Activated CD4-positive, alpha-beta T cell treated with anti-CD3 and anti-CD28 coated beads, Interleukin-2, amount 50 U/mL, for 16 hours (primary cell): Measurements from ENCODE around the gene TBXAS1.
"Not testable (repeated sequence)": the region's sequence is repeated elsewhere in the genome, so short reads cannot be mapped to it uniquely, and the experiment has no call there.

Experiments
- DNase-seq: peaks from one replicate; pipeline ENCODE4 v3.0.0-alpha.2; 2020

The TBXAS1 gene

GRCh38 chr7:139895141-139895829 lies 66.2 kb downstream of the TBXAS1 start:
- no peak for DNase-seq

GRCh38 chr7:139896288-139896687 lies 67.2 kb downstream of the TBXAS1 start:
- no peak for DNase-seq

GRCh38 chr7:139896831-139897230 lies 67.8 kb downstream of the TBXAS1 start:
- no peak for DNase-seq

- DNase-seq, result no peak
These were observed 68.5 kb downstream of the TBXAS1 start for GRCh38 chr7:139897422-139898090.

GRCh38 chr7:139898483-139898882 lies 69.4 kb downstream of the TBXAS1 start:
- no peak for DNase-seq

- no peak for DNase-seq
These were observed 70.4 kb downstream of the TBXAS1 start for GRCh38 chr7:139899328-139899955.

- no peak for DNase-seq
These were observed 71.3 kb downstream of the TBXAS1 start for GRCh38 chr7:139900326-139900725.

GRCh38 chr7:139901056-139901795 lies 72.2 kb downstream of the TBXAS1 start:
- no peak for DNase-seq

GRCh38 chr7:139901901-139902300 lies 72.8 kb downstream of the TBXAS1 start:
- no peak for DNase-seq

- DNase-seq, result no peak
These were observed 73.5 kb downstream of the TBXAS1 start for GRCh38 chr7:139902436-139903102.

- not testable (repeated sequence) for DNase-seq
These were observed 74.0 kb downstream of the TBXAS1 start for GRCh38 chr7:139903103-139903477.

GRCh38 chr7:139906879-139907278 lies 77.8 kb downstream of the TBXAS1 start:
- DNase-seq, result no peak

- no peak for DNase-seq
These were observed 79.7 kb downstream of the TBXAS1 start for GRCh38 chr7:139908792-139909191.

- no peak for DNase-seq
These were observed 80.5 kb downstream of the TBXAS1 start for GRCh38 chr7:139909379-139910050.

- peak; percentile 43 for DNase-seq
These were observed 84.2 kb downstream of the TBXAS1 start for GRCh38 chr7:139913021-139913844.

- DNase-seq, result no peak
These were observed 84.7 kb downstream of the TBXAS1 start for GRCh38 chr7:139913845-139914135.

- no peak for DNase-seq
These were observed 85.5 kb downstream of the TBXAS1 start for GRCh38 chr7:139914306-139915267.

- DNase-seq, result no peak
These were observed 86.3 kb downstream of the TBXAS1 start for GRCh38 chr7:139915268-139915863.

- DNase-seq, result peak; percentile 95
These were observed 87.0 kb downstream of the TBXAS1 start for GRCh38 chr7:139915864-139916716.
